HG03439 (cell line): ENCODE data around the gene NPPB.

Experiments used
- ATAC-seq: cut with Tn5 transposase; IDR thresholded peaks from one replicate; pipeline ENCODE4 v1.9.1; 2021; ENCODE audit warnings: mild to moderate bottlenecking, moderate library complexity; ENCODE audit not compliant: unreplicated experiment

The NPPB gene

DNA sequence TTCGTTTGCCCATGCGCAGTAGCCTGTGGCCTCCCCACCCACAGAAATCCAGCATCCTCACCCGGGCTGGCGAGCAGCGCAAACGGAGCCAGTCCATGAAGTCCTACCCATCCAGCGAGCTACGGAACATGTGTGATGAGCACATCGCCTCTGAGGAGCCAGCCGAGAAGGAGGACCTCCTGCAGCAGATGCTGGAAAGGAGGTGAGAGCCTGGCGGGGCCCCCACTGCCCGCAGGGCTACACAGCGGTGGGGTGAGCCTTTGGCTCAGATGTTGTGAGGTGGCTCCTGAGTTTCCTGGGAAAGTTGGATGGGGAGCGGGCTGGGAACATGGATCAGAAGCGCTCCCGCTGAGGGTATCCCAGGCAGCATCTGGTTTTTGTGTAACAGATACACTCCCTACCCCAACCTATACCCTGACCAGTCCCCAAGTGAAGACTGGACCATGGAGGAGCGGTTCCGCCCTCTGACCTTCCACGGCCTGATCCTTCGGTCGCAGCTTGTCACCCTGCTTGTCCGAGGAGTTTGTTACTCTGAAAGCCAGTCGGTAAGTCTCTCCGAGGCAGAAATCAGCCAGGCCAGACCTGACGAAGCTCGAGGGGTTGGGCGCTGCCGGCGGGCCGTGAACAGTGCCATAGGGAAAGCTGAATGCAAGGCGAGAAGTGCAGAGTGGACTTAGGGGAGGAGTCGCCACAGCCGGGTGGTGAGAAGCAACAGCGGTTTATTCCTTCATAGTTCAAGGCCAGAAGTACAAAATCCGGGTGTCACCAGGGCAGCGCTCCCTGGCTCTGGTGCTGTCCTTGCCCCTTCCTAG, 21.6 kb downstream of the NPPB start:
- no peak for ATAC-seq

DNA sequence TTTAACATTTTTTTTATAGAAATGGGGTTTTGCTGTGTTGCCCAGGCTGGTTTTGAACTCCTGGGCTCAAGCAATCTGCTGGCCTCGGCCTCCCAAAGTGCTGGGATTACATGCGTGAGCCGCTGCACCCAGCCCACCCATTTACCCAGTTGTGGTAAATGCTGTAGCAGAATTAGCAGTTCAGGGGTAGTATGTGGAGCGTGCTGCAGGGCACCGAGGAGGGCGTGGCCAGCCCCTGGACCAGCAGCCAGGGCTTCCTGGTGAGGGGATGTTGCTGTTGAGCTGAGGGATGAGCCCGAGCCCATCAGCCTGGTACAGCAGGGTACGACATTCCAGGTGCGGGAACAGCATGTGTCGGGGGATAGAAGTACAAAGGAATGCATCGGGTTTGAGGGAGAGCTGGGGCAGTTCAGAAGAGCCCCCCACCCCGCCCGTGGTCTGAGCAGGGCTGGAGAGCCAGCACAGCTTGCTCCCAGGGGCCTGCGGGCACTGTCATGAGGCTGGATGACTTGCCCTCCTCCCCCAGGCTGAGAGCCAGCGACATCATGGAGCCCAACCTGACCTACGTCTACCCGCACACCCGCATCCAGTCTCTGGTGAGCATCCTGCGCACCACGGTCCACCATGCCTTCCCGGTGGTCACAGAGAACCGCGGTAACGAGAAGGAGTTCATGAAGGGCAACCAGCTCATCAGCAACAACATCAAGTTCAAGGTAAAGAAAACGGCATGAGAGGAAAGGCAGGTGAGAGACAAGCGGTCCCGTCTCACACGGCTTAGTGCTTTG, 23.1 kb downstream of the NPPB start:
- no peak for ATAC-seq

GRCh38 chr1:11833900-11834299, 24.8 kb downstream of the NPPB start:
- no peak for ATAC-seq

GRCh38 chr1:11833497-11833896, 25.2 kb downstream of the NPPB start:
- ATAC-seq, result no peak

GRCh38 chr1:11831945-11832725, 26.6 kb downstream of the NPPB start:
- ATAC-seq, result no peak

DNA sequence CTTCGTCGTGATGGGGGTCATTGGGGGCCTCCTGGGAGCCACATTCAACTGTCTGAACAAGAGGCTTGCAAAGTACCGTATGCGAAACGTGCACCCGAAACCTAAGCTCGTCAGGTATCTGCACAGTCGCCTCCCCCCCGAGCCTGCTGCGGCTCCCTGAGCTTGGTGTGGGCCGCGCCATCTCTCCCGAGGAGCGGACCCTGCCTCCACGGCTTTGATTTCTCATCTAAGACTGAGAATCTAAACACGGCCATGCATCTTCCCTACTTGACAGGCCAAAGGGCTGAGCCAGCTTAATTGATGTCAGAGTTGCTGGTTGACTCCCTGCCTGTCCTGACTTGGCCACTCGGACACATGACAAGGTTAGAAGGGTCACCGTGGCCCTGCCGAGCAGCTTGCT, 30.2 kb downstream of the NPPB start:
- ATAC-seq, result no peak

GRCh38 chr1:11826946-11827345, 31.8 kb downstream of the NPPB start:
- no peak for ATAC-seq

GRCh38 chr1:11825131-11825530, 33.6 kb downstream of the NPPB start:
- no peak for ATAC-seq

DNA sequence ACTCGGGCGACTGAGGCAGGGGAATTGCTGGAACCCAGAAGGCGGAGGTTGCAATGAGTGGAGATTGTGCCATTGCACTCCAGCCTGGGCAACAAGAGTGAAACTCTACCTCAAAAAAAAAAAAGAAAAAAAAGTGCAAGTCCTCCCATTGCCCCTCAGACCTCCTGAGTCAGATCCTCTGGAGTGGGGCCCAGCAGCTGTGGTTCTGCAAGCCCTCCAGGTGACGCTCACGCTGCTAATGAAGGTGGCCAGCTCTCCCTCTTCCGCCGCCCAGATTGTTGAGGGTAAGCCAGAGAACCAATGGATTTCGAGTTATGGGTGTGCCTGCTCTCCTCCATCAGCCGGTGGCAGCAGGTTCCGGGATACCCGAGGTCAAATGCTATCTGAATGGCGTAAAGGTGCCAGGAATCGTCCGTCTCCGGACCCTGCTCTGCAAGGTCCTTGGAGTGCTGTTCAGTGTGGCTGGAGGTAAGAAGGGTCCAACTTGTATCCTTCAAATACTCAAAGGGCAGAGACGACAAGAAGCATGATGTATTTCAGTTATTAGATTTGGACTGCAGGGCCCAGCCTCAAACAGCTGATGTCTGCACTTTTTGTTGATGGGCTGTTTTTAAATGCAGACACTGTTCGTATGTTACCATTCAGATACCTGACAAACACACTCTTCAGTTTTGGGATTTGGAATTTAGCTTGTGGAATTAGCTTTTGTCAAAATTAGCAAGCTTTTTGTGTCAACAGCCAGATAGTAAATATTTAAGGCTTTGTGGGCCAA, 35.2 kb downstream of the NPPB start:
- ATAC-seq, result no peak

DNA sequence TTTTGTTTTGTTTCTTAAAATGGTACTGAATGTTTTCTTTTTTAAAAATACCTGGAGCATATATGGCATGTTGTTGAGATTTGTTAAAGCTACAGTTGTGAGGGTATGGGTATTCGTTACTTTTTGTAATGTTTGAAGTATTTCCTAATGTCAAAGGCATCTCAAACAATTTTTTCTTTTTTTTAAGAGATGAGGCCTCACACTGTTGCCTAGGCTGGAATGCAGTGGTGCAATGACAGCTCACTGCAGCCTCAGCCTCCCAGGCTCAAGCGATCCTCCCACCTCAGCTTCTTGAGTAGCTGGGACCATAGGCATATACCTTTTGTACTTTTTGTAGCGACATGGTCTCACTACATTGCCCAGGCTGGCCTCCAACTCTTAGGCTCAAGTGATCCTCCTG, 36.7 kb downstream of the NPPB start:
- no peak for ATAC-seq

- no peak for ATAC-seq
These were observed 41.6 kb downstream of the NPPB start for GRCh38 chr1:11817192-11817591.

GRCh38 chr1:11813021-11813420, 45.7 kb downstream of the NPPB start:
- no peak for ATAC-seq
